SJSA1 (cell line): ENCODE data around the gene FGGY. TPM values are rescaled to one million over a fixed set of nuclear protein-coding genes. Genes with fewer than 3 reads are reported as not detected.
A peak's percentile ranks its signal among the peaks of the same experiment; 100 is the strongest.

ENCODE experiments used
- DNase-seq, 2 experiments: peaks; one replicate each; pipeline ENCODE4 v3.0.0-alpha.2; 2015 to 2020; ENCODE audit warnings: low spot score in 2 of 2, low read depth in 1 of 2
- H3K27ac ChIP-seq: fragments of 250-450 bp; sonication (Bioruptor Pico); 2 replicates; pipeline ENCODE4 v1.5.1; 2020; ENCODE audit warnings: mild to moderate bottlenecking, moderate library complexity
- H3K27me3 ChIP-seq: fragments of 250-450 bp; sonication (Bioruptor Pico); replicated peaks from 2 replicates; pipeline ENCODE4 v1.5.1; 2020; ENCODE audit warnings: mild to moderate bottlenecking, moderate library complexity
- H3K36me3 ChIP-seq: fragments of 250-450 bp; sonication (Bioruptor Pico); 2 replicates; pipeline ENCODE4 v1.5.1; 2020; ENCODE audit warnings: mild to moderate bottlenecking
- H3K4me1 ChIP-seq: fragments of 250-450 bp; sonication (Bioruptor Pico); replicated peaks from 2 replicates; pipeline ENCODE4 v1.6.1; 2021; ENCODE audit warnings: mild to moderate bottlenecking
- H3K4me3 ChIP-seq: fragments of 250-450 bp; sonication (Bioruptor Pico); 2 replicates; pipeline ENCODE4 v1.5.1; 2020; ENCODE audit warnings: mild to moderate bottlenecking
- H3K9me3 ChIP-seq: fragments of 250-450 bp; sonication (Bioruptor Pico); replicated peaks from 2 replicates; pipeline ENCODE4 v1.5.1; 2020; ENCODE audit warnings: mild to moderate bottlenecking
- total RNA-seq: library from RNA; depleted of rRNA; stranded (reverse); fragments of >200 nt; shearing (Covaris generic); gene quantifications from 2 replicates; pipeline ENCODE4 v1.2.3, GENCODE V29; 2014

The FGGY gene
- total RNA-seq, 1 experiment from 2014 or later = 9.0 TPM

- no peak for DNase-seq
- Histone ChIP-seq H3K4me1 (peaks cover 10% of the 10 kb centered on the region), H3K9me3 (no peaks in the 10 kb centered on the region)
Measured at GRCh38 chr1:59355361-59355760, 58.5 kb downstream of the FGGY start.

GRCh38 chr1:59356627-59357026 lies 59.7 kb downstream of the FGGY start:
- H3K4me3 ChIP-seq = no peak overlapping the region
- H3K9me3 ChIP-seq = no peaks in the 10 kb centered on the region
- peaks cover 12% of the 10 kb centered on the region for H3K4me1 ChIP-seq
- no peaks in the 10 kb centered on the region for H3K27me3 ChIP-seq
- no peaks in the 10 kb centered on the region for H3K36me3 ChIP-seq
- no peak overlapping the region for H3K27ac ChIP-seq
- no peak for DNase-seq

More at GRCh38 chr1:59355361-59355760, 58.5 kb downstream of the FGGY start:
- H3K36me3 ChIP-seq = no peaks in the 10 kb centered on the region
- no peaks in the 10 kb centered on the region for H3K27me3 ChIP-seq
- no peak overlapping the region for H3K4me3 ChIP-seq
- no peak overlapping the region for H3K27ac ChIP-seq

GRCh38 chr1:59357645-59358320 lies 60.9 kb downstream of the FGGY start:
- no peaks in the 10 kb centered on the region for H3K27me3 ChIP-seq
- no peaks in the 10 kb centered on the region for H3K9me3 ChIP-seq
- H3K27ac ChIP-seq = no peak overlapping the region
- no peak for DNase-seq
- H3K4me1 ChIP-seq = peaks cover 12% of the 10 kb centered on the region
- H3K4me3 ChIP-seq = no peak overlapping the region
- no peaks in the 10 kb centered on the region for H3K36me3 ChIP-seq

GRCh38 chr1:59359325-59359724 lies 62.4 kb downstream of the FGGY start:
- Histone ChIP-seq H3K36me3 (no peaks in the 10 kb centered on the region), H3K9me3 (no peaks in the 10 kb centered on the region), H3K4me3 (no peak overlapping the region), H3K27me3 (no peaks in the 10 kb centered on the region), H3K27ac (no peak overlapping the region), H3K4me1 (peaks cover 12% of the 10 kb centered on the region)
- DNase-seq = no peak

GRCh38 chr1:59360170-59360569 lies 63.3 kb downstream of the FGGY start:
- H3K27ac ChIP-seq = peak overlapping the region; percentile 34; the same call in 1 of the 2 replicates

GRCh38 chr1:59360729-59361128 lies 63.8 kb downstream of the FGGY start:
- Histone ChIP-seq H3K9me3 (no peaks in the 10 kb centered on the region), H3K27me3 (no peaks in the 10 kb centered on the region), H3K27ac (peak overlapping the region; percentile 34; the same call in 1 of the 2 replicates), H3K36me3 (no peaks in the 10 kb centered on the region), H3K4me3 (no peak overlapping the region), H3K4me1 (peaks cover 12% of the 10 kb centered on the region)
- no peak for DNase-seq

More at GRCh38 chr1:59360170-59360569, 63.3 kb downstream of the FGGY start:
- no peaks in the 10 kb centered on the region for H3K9me3 ChIP-seq
- peak; percentile 21 to 46 for DNase-seq
- H3K4me3 ChIP-seq = no peak overlapping the region
- peaks cover 12% of the 10 kb centered on the region for H3K4me1 ChIP-seq
- no peaks in the 10 kb centered on the region for H3K27me3 ChIP-seq
- H3K36me3 ChIP-seq = no peaks in the 10 kb centered on the region

- no peak overlapping the region for H3K4me3 ChIP-seq
- no peak overlapping the region for H3K27ac ChIP-seq
- peaks cover 12% of the 10 kb centered on the region for H3K4me1 ChIP-seq
- no peaks in the 10 kb centered on the region for H3K9me3 ChIP-seq
- no peaks in the 10 kb centered on the region for H3K27me3 ChIP-seq
- H3K36me3 ChIP-seq = no peaks in the 10 kb centered on the region
- no peak for DNase-seq
Measured at GRCh38 chr1:59361766-59362165, 64.9 kb downstream of the FGGY start.

GRCh38 chr1:59364037-59364436 lies 67.1 kb downstream of the FGGY start:
- no peak overlapping the region for H3K27ac ChIP-seq
- no peak for DNase-seq
- H3K36me3 ChIP-seq = no peaks in the 10 kb centered on the region
- peaks cover 27% of the 10 kb centered on the region for H3K4me1 ChIP-seq
- H3K9me3 ChIP-seq = no peaks in the 10 kb centered on the region
- no peak overlapping the region for H3K4me3 ChIP-seq
- H3K27me3 ChIP-seq = no peaks in the 10 kb centered on the region

GRCh38 chr1:59366346-59366745 lies 69.5 kb downstream of the FGGY start:
- Histone ChIP-seq H3K27me3 (no peaks in the 10 kb centered on the region), H3K27ac (no peak overlapping the region), H3K9me3 (no peaks in the 10 kb centered on the region), H3K4me1 (peaks cover 16% of the 10 kb centered on the region), H3K4me3 (no peak overlapping the region), H3K36me3 (no peaks in the 10 kb centered on the region)
- no peak for DNase-seq

GRCh38 chr1:59367301-59368007 lies 70.6 kb downstream of the FGGY start:
- no peaks in the 10 kb centered on the region for H3K27me3 ChIP-seq
- no peaks in the 10 kb centered on the region for H3K36me3 ChIP-seq
- no peaks in the 10 kb centered on the region for H3K9me3 ChIP-seq
- H3K27ac ChIP-seq = peak overlapping the region; percentile 73
- peak in 1 of 2 experiments; percentile 60 for DNase-seq
- H3K4me1 ChIP-seq = peaks cover 16% of the 10 kb centered on the region
- no peak overlapping the region for H3K4me3 ChIP-seq

- no peak for DNase-seq
- no peaks in the 10 kb centered on the region for H3K9me3 ChIP-seq
- no peak overlapping the region for H3K4me3 ChIP-seq
Measured at GRCh38 chr1:59368008-59368670, 71.2 kb downstream of the FGGY start.

GRCh38 chr1:59375321-59376220 lies 78.7 kb downstream of the FGGY start:
- no peaks in the 10 kb centered on the region for H3K9me3 ChIP-seq
- peaks cover 19% of the 10 kb centered on the region for H3K4me1 ChIP-seq
- no peaks in the 10 kb centered on the region for H3K36me3 ChIP-seq
- no peak overlapping the region for H3K4me3 ChIP-seq
- no peaks in the 10 kb centered on the region for H3K27me3 ChIP-seq
- DNase-seq = peak; percentile 75 to 98
- peak overlapping the region; percentile 81 for H3K27ac ChIP-seq

More at GRCh38 chr1:59368008-59368670, 71.2 kb downstream of the FGGY start:
- Histone ChIP-seq H3K27ac (peak overlapping the region; percentile 73), H3K27me3 (no peaks in the 10 kb centered on the region), H3K36me3 (no peaks in the 10 kb centered on the region), H3K4me1 (peaks cover 16% of the 10 kb centered on the region)

GRCh38 chr1:59377350-59377904 lies 80.5 kb downstream of the FGGY start:
- Histone ChIP-seq H3K36me3 (no peaks in the 10 kb centered on the region), H3K9me3 (no peaks in the 10 kb centered on the region), H3K27me3 (no peaks in the 10 kb centered on the region), H3K4me1 (peaks cover 19% of the 10 kb centered on the region), H3K4me3 (no peak overlapping the region), H3K27ac (no peak overlapping the region)
- no peak for DNase-seq
